HCT116 (cell line): ENCODE measurements around the gene CCDC87. TPM values are rescaled to one million over a fixed set of nuclear protein-coding genes. Genes with fewer than 3 reads are reported as not detected.
"Not testable (repeated sequence)": the region's sequence is repeated elsewhere in the genome, so short reads cannot be mapped to it uniquely, and the experiment has no call there.

Experiments used
- ATAC-seq: fragments of 200-7000 bp; cut with Tn5 transposase; 2 replicates; pipeline ENCODE4 v1.9.1; 2020; ENCODE audit warnings: mild to moderate bottlenecking, moderate library complexity
- BruUV-seq: library from RNA; stranded (reverse); fragments of 400-500 nt; replicated peaks from 2 replicates; lab custom pipeline; 2021; lab: Mats Ljungman, UMichigan
- CTCF ChIA-PET: fragments of 300-600 bp; sonication (Branson Sonifier 250); formaldehyde crosslinking; loops from one replicate; lab custom pipeline; 2021; ENCODE audit warnings: antibody characterized with exemption; lab: Charles Lee
- POLR2A ChIA-PET: fragments of 300-600, 350-600 bp; sonication (Branson Sonifier 250); formaldehyde crosslinking; loops from one replicate; lab custom pipeline; 2021; ENCODE audit warnings: antibody characterized with exemption; lab: Charles Lee
- RAD21 ChIA-PET, 2 experiments: fragments of 300-600 bp; sonication (Branson Sonifier 250); formaldehyde crosslinking; loops; one replicate each; lab custom pipeline; 2023; ENCODE audit warnings: low total read pairs in 2 of 2; ENCODE audit not compliant: uncharacterized antibody in 2 of 2, unreplicated experiment in 2 of 2, low non-redundant PET in 1 of 2; lab: Charles Lee
- DNase-seq: peaks from one replicate; pipeline ENCODE4 v3.0.0-alpha.2; 2010; ENCODE audit warnings: low read depth, low spot score
- H2AFZ ChIP-seq: fragments of 200-600 bp; shearing (Covaris generic), sonication (generic); 2 replicates; pipeline ENCODE4 v1.6.1; 2017; ENCODE audit warnings: low read depth, mixed run types, mixed read lengths, antibody characterized with exemption, low read length; ENCODE audit not compliant: poor library complexity, severe bottlenecking
- H3K27ac ChIP-seq: 2 replicates; pipeline ENCODE4 v1.5.1; 2012; ENCODE audit warnings: low read depth, low read length
- H3K27me3 ChIP-seq: fragments of 200-600 bp; sonication (generic); 2 replicates; pipeline ENCODE4 v1.6.1; 2016; ENCODE audit warnings: mixed run types, low read length, mixed read lengths; ENCODE audit not compliant: insufficient read depth
- H3K36me3 ChIP-seq, 2 experiments: fragments of 200-500 bp in 1 of 2; fragments of 200-600 bp in 1 of 2; sonication (Bioruptor generic) in 1 of 2; sonication (generic) in 1 of 2; 2 replicates each; pipeline versions ENCODE4 v1.5.1 to v1.6.1; 2014 to 2016; ENCODE audit warnings: low read length in 2 of 2, inconsistent platforms in 1 of 2, mixed read lengths in 1 of 2, mixed run types in 1 of 2; ENCODE audit not compliant: insufficient read depth in 2 of 2, control insufficient read depth in 1 of 2
- H3K4me1 ChIP-seq, 2 experiments: fragments of 200-600 bp in 1 of 2; sonication (generic) in 1 of 2; 2 replicates each; pipeline versions ENCODE4 v1.5.1 to v1.6.1; 2012 to 2017; ENCODE audit warnings: low read length in 2 of 2, inconsistent platforms in 1 of 2, mild to moderate bottlenecking in 1 of 2, mixed read lengths in 1 of 2, mixed run types in 1 of 2, moderate library complexity in 1 of 2; ENCODE audit not compliant: insufficient read depth in 2 of 2, control insufficient read depth in 1 of 2
- H3K4me2 ChIP-seq: fragments of 200-600 bp; sonication (generic); 2 replicates; pipeline ENCODE4 v1.6.1; 2017; ENCODE audit warnings: mixed run types, low read length, mixed read lengths
- H3K4me3 ChIP-seq, 2 experiments: fragments of 200-600 bp in 1 of 2; sonication (generic) in 1 of 2; replicated peaks in 1 of 2; 2 replicates each; pipeline ENCODE4 v1.5.1; 2011 to 2016; ENCODE audit warnings: low read length in 2 of 2, control low read depth in 1 of 2, low read depth in 1 of 2, mild to moderate bottlenecking in 1 of 2, mixed read lengths in 1 of 2, mixed run types in 1 of 2
- H3K79me2 ChIP-seq: fragments of 200-600 bp; sonication (generic); 2 replicates; pipeline ENCODE4 v1.6.1; 2017; ENCODE audit warnings: mild to moderate bottlenecking, mixed run types, low read length, moderate library complexity, mixed read lengths; ENCODE audit not compliant: insufficient read depth
- H3K9ac ChIP-seq: fragments of 200-600 bp; sonication (generic); 2 replicates; pipeline ENCODE4 v1.6.1; 2016; ENCODE audit warnings: low read length, mixed read lengths
- H3K9me2 ChIP-seq: fragments of 200-600 bp; sonication (generic), shearing (Covaris generic); 2 replicates; pipeline ENCODE4 v1.6.1; 2017; ENCODE audit warnings: mixed run types, mild to moderate bottlenecking, moderate library complexity; ENCODE audit not compliant: insufficient read depth
- H3K9me3 ChIP-seq, 2 experiments: fragments of 200-500 bp in 1 of 2; fragments of 200-600 bp in 1 of 2; sonication (Bioruptor generic) in 1 of 2; sonication (generic) in 1 of 2; 2 replicates each; pipeline ENCODE4 v1.6.1; 2014 to 2017; ENCODE audit warnings: low read length in 2 of 2, mixed read lengths in 2 of 2, inconsistent platforms in 1 of 2, low read depth in 1 of 2, mild to moderate bottlenecking in 1 of 2, mixed run types in 1 of 2, moderate library complexity in 1 of 2; ENCODE audit not compliant: control insufficient read depth in 1 of 2, insufficient read depth in 1 of 2
- H4K20me1 ChIP-seq: fragments of 200-600 bp; sonication (generic), shearing (Covaris generic); 2 replicates; pipeline ENCODE4 v1.6.1; 2017; ENCODE audit warnings: mixed run types, mild to moderate bottlenecking, moderate library complexity; ENCODE audit not compliant: insufficient read depth
- CBX3 ChIP-seq: IDR thresholded peaks from 2 replicates; pipeline ENCODE4 v1.6.1; 2012; ENCODE audit warnings: low read depth
- CEBPB ChIP-seq: IDR thresholded peaks from 2 replicates; pipeline ENCODE4 v1.6.1; 2012; ENCODE audit warnings: low read depth
- EZH2 ChIP-seq: fragments of 200-600 bp; sonication (generic); IDR thresholded peaks from 2 replicates; pipeline ENCODE4 v1.6.1; 2017; ENCODE audit warnings: antibody characterized with exemption, mixed run types
- FOSL1 ChIP-seq: IDR thresholded peaks from 2 replicates; pipeline ENCODE4 v1.6.1; 2012; ENCODE audit warnings: low read depth
- JUND ChIP-seq: IDR thresholded peaks from 2 replicates; pipeline ENCODE4 v1.6.1; 2012
- SP1 ChIP-seq: IDR thresholded peaks from 2 replicates; pipeline ENCODE4 v1.6.1; 2012; ENCODE audit warnings: low read depth
- TCF7L2 ChIP-seq: IDR thresholded peaks from 2 replicates; pipeline ENCODE4 v1.7.0; 2011; ENCODE audit warnings: borderline replicate concordance, inconsistent platforms; ENCODE audit not compliant: insufficient read depth, insufficient read length; ENCODE audit errors: extremely low read depth
- YY1 ChIP-seq: IDR thresholded peaks from 2 replicates; pipeline ENCODE4 v1.6.1; 2011; ENCODE audit warnings: low read length, low read depth, moderate library complexity, mild to moderate bottlenecking; ENCODE audit not compliant: insufficient replicate concordance; ENCODE audit errors: extremely low read depth
- ZNF274 ChIP-seq: fragments of 200-500 bp; sonication (Bioruptor generic); IDR thresholded peaks from 2 replicates; pipeline ENCODE4 v1.6.1; 2014; ENCODE audit warnings: mild to moderate bottlenecking, low read depth, low read length, inconsistent platforms
- intact Hi-C: fragments of 100-400 bp; cut with micrococcal nuclease; formaldehyde crosslinking; loops from 2 replicates; pipeline ENCODE4 v1.10.0; 2022
- total RNA-seq: library from RNA; stranded (reverse); gene quantifications from one replicate; pipeline ENCODE4 v1.2.1, GENCODE V29; 2021; ENCODE audit not compliant: unreplicated experiment
- TF ChIP-seq, protein P1 (sequence below): IDR thresholded peaks from 2 replicates; pipeline ENCODE4 v1.6.1; 2012
- TF ChIP-seq, protein P2 (sequence below): IDR thresholded peaks from 2 replicates; pipeline ENCODE4 v1.6.1; 2012

Gene CCDC87
- total RNA-seq, 1 experiment from 2014 or later = 0.39 TPM

DNA sequence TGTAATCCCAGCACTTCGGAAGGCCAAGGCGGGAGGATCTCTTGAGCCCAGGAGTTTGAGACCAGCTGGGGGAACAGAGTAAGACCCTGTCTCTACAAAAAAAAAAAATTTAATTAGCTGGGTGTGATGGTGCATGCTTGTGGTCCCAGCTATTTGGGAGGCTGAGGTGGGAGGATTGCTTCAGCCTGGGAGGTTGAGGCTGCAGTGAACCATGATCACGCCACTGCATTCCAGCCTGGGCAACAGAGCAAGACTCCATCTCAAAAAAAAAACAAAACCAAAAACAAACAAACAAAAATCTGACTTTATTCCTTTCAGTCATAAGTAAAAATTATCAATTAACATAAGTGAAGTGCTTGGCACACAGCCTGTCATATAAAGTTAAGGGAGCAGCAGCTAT lies 13.7 kb upstream of the CCDC87 start:
- H3K4me1 ChIP-seq, H3K9me3 ChIP-seq, H3K36me3 ChIP-seq, BruUV-seq, H3K4me2 ChIP-seq, DNase-seq, H3K9ac ChIP-seq, intact Hi-C loops, CTCF ChIA-PET, H3K4me3 ChIP-seq, H2AFZ ChIP-seq, H3K9me2 ChIP-seq, POLR2A ChIA-PET, H3K79me2 ChIP-seq, H3K27ac ChIP-seq, RAD21 ChIA-PET, H3K27me3 ChIP-seq, H4K20me1 ChIP-seq, ATAC-seq: not testable (repeated sequence)

- POLR2A ChIA-PET = no interaction called here
- peaks cover 0 to 4% of the 10 kb centered on the region in 2 experiments; a peak in 3 of 4 replicates for H3K36me3 ChIP-seq
Observed at GRCh38 chr11:66604155-66604554, 11.3 kb upstream of the CCDC87 start.

More at GRCh38 chr11:66604155-66604554, 11.3 kb upstream of the CCDC87 start:
- H3K4me1 ChIP-seq = peaks cover 0 to 6% of the 10 kb centered on the region in 2 experiments; a peak in 1 of 4 replicates
- TF ChIP-seq, protein P1, sequence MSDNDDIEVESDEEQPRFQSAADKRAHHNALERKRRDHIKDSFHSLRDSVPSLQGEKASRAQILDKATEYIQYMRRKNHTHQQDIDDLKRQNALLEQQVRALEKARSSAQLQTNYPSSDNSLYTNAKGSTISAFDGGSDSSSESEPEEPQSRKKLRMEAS = no peak
- TF ChIP-seq SP1 (no peak), JUND (no peak), ZNF274 (no peak), CBX3 (no peak), EZH2 (no peak), FOSL1 (no peak), YY1 (no peak), TCF7L2 (no peak), CEBPB (no peak)
- TF ChIP-seq, protein P2, sequence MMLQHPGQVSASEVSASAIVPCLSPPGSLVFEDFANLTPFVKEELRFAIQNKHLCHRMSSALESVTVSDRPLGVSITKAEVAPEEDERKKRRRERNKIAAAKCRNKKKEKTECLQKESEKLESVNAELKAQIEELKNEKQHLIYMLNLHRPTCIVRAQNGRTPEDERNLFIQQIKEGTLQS = no peak
- TF ChIP-seq, all 23 proteins: peak for 0
- Histone ChIP-seq H3K79me2 (no peaks in the 10 kb centered on the region), H3K4me3 (no peak overlapping the region), H2AFZ (no peak overlapping the region), H3K4me2 (no peak overlapping the region), H4K20me1 (no peaks in the 10 kb centered on the region), H3K9me3 (no peaks in the 10 kb centered on the region), H3K27me3 (no peaks in the 10 kb centered on the region), H3K9me2 (no peaks in the 10 kb centered on the region), H3K27ac (no peak overlapping the region), H3K9ac (no peak overlapping the region)
- RAD21 ChIA-PET = no interaction called here
- no peak for ATAC-seq
- BruUV-seq = no TSS peak
- CTCF ChIA-PET = no interaction called here
- DNase-seq = no peak
- intact Hi-C loops = no loop called here
